Psoas muscle (tissue), 8 donors: ENCODE measurements around the gene DRD4. TPM values are rescaled to one million over a fixed set of nuclear protein-coding genes. Genes with fewer than 3 reads are reported as not detected.

Experiments
- ATAC-seq, 4 donors: fragments of 200-7000 bp; cut with Tn5 transposase; one replicate each; pipeline ENCODE4 v1.9.1; 2020; ENCODE audit warnings: moderate library complexity in 3 of 4, mild to moderate bottlenecking in 2 of 4
- DNase-seq, 2 donors: peaks; one replicate each; pipeline ENCODE4 v3.0.0-alpha.2; 2020
- H3K27ac ChIP-seq: fragments of 200-600 bp; one replicate; pipeline ENCODE4 v1.8.0; 2022
- H3K27me3 ChIP-seq, 3 donors: fragments of 200-600 bp in 1 of 3; one replicate each; pipeline versions ENCODE4 v1.6.1 to v1.8.0; 2013 to 2022; ENCODE audit warnings: low read length in 2 of 3, mild to moderate bottlenecking in 2 of 3, moderate library complexity in 1 of 3; ENCODE audit not compliant: insufficient read depth in 3 of 3
- H3K36me3 ChIP-seq, 2 donors: fragments of 200-600 bp in 1 of 2; one replicate each; pipeline versions ENCODE4 v1.6.1 to v1.8.0; 2013 to 2022; ENCODE audit warnings: low read depth in 1 of 2, mild to moderate bottlenecking in 1 of 2, moderate library complexity in 1 of 2; ENCODE audit not compliant: insufficient read depth in 1 of 2
- H3K4me1 ChIP-seq: fragments of 200-600 bp; one replicate; pipeline ENCODE4 v1.8.0; 2022
- H3K4me3 ChIP-seq: fragments of 200-600 bp; one replicate; pipeline ENCODE4 v1.8.0; 2022; ENCODE audit warnings: mild to moderate bottlenecking
- H3K9me3 ChIP-seq: fragments of 200-600 bp; one replicate; pipeline ENCODE4 v1.8.0; 2022
- CTCF ChIP-seq: fragments of 200-600 bp; IDR thresholded peaks from one replicate; pipeline ENCODE4 v1.8.0; 2022; ENCODE audit warnings: antibody characterized with exemption
- WGBS, 3 donors: extraction: QIAGEN DNeasy Blood & Tissue Kit; methylation state at CpG; one replicate each; pipeline versions ENCODE4 v1.1.6 to v1.1.7; 2013; 5-methylcytosine and 5-hydroxymethylcytosine counted together
- intact Hi-C, 2 donors: fragments of 100-400 bp; cut with DNase I; formaldehyde crosslinking; loops; one replicate each; pipeline versions ENCODE4 v1.11.0 to v1.14.2; 2022
- polyA plus RNA-seq, 3 donors: library from polyadenylated mRNA; stranded (reverse); fragments of 200-250 nt; gene quantifications; one replicate each; pipeline ENCODE4 v1.2.3, GENCODE V29; 2013
- total RNA-seq, 4 donors: library from RNA; stranded (reverse); fragmentation: NEBNext Ultra II Directional in 2 of 4; extraction: Animal tissue kit (Norgen Biotek cat#: 25700) in 2 of 4; gene quantifications; one replicate each; pipeline versions ENCODE4 v1.2.1 to v1.2.4, GENCODE V29; 2021 to 2023
- donor health status: healthy with polysubstance abuse.
- donor health status: DM: no; HTN: no; CAD: no; lungs with moderate emphysema.
- donor health status: Bipolar disorder and iron deficiency.
- donor health status: healthy.
- donor health status: DM: yes; HTN: yes; CAD: no.
- donor health status: DM: no; HTN: no; CAD: no.
- donor health status: DM: no; HTN: no; CAD: no.
- donor health status: DM: yes; HTN: yes; CAD: no.

Gene DRD4
- total and polyA plus RNA-seq, 7 donors: 0.14 to 1.2 (median 0.55) TPM; not detected in 2

- intact Hi-C loops: no loop called here
- Histone ChIP-seq H3K27ac (no peak overlapping the region), H3K27me3 (no peaks in the 10 kb centered on the region), H3K9me3 (no peaks in the 10 kb centered on the region), H3K36me3 (peaks cover 3 to 72% of the 10 kb centered on the region in 2 donors), H3K4me3 (no peak overlapping the region), H3K4me1 (no peaks in the 10 kb centered on the region)
- no peak for ATAC-seq
- 90 to 97% (median 95%) methylated on average over 3 of the region's 3 CpGs for WGBS, 3 donors
- DNase-seq: no peak
- no peak for TF ChIP-seq CTCF
These were observed 41.2 kb downstream of the DRD4 start for GRCh38 chr11:678297-678696.

DNA sequence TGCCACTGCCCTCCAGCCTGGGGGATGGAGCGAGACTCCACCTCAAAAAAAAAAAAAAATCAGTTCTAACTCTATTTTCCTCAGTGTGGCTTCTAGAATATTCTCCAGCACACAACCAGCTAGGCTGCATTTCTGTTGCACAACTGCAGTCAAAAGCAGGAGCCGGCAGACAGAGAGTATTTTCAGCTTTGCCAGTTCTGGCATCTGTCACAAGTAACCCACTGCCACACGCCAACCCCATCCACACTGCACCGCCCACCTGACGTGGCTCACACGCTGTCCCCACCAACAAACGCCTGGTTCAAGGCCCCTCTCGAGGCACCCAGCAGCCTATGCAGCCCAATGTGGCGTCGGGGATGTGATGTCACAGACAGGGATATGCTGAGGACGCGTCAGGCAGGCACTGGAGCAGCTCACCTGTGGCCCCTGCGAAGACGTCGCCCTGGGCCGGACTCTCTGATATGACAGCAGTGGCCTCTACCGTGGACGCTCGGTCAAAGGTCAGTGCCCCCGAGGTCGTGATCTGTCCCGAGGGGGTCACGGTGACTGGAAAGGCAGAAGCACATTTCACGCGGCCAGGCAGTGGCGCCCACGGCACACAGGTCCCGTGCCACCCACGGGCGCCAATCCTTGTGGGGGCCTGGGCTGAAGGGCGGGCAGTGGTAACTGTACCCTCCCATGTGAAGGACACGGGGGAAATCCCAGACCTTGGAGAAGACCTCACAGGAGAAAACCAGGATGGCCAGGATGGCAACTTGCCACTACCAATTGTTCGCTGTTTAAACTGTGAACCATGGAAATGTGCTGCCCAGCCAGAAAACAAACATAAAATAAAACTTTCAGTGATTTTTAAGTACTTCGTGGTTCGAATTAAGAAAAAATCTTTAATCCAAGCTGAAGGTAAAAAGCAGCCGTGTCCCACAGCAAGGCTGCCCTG is 42.5 kb downstream of the DRD4 start:
- no peak for DNase-seq
- peak in 1 of 4 donors; percentile 26 for ATAC-seq
- H3K27ac ChIP-seq: no peak overlapping the region

GRCh38 chr11:680476-680875 is 43.4 kb downstream of the DRD4 start:
- Histone ChIP-seq H3K36me3 (peaks cover under 1 to 75% of the 10 kb centered on the region in 2 donors), H3K4me1 (no peaks in the 10 kb centered on the region), H3K9me3 (no peaks in the 10 kb centered on the region), H3K27ac (no peak overlapping the region), H3K4me3 (no peak overlapping the region), H3K27me3 (no peaks in the 10 kb centered on the region)
- ATAC-seq (peak in 2 of 4 donors; percentile 22 to 40), DNase-seq (no peak)
- TF ChIP-seq CTCF: no peak
- 82 to 83% (median 82%) methylated on average over 19 of the region's 19 CpGs for WGBS, 3 donors
- intact Hi-C loops: loop anchor here in 1 of 2 donors (5.0 kb wide), 1 partner anchor 43 kb away; the partner anchor contains the start of gene DRD4

More for the DNA sequence above, 42.5 kb downstream of the DRD4 start:
- intact Hi-C loops: loop anchor here in 1 of 2 donors (5.0 kb wide), 1 partner anchor 42 kb away; the partner anchor contains the start of gene DRD4
- Histone ChIP-seq H3K4me3 (no peak overlapping the region), H3K36me3 (peaks cover 3 to 72% of the 10 kb centered on the region in 2 donors), H3K4me1 (no peaks in the 10 kb centered on the region), H3K9me3 (no peaks in the 10 kb centered on the region), H3K27me3 (no peaks in the 10 kb centered on the region)
- 87 to 92% (median 90%) methylated on average over 36 of the region's 36 CpGs for WGBS, 3 donors
- no peak for TF ChIP-seq CTCF

DNA sequence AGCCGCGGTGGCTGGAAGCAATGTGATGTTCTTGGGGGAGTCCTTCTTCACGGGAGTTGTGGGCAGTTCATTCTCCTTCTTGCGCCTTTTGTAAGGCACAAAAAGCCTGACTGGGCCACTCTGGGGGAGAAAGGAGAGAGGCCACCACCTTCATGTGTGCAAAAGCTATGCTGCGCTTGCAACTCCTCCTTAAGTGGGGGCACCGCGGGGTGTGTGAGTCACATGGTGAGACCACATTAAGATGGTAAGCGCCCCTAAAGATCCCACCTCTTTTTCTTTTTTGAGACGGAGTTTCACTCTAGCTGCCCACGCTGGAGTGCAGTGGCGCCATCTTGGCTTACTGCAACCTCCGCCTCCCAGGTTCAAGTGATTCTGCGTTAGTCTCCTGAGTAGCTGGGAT is 43.9 kb downstream of the DRD4 start:
- intact Hi-C loops: loop anchor here in 1 of 2 donors (5.0 kb wide), 1 partner anchor 44 kb away; the partner anchor contains the start of gene DRD4
- H3K4me3 ChIP-seq: no peak overlapping the region
- H3K27ac ChIP-seq: no peak overlapping the region
- no peaks in the 10 kb centered on the region for H3K27me3 ChIP-seq
- WGBS, 3 donors: 92 to 98% (median 94%) methylated on average over 13 of the region's 13 CpGs
- peaks cover 0 to 78% of the 10 kb centered on the region in 2 donors for H3K36me3 ChIP-seq
- no peak for DNase-seq
- H3K4me1 ChIP-seq: no peaks in the 10 kb centered on the region
- no peaks in the 10 kb centered on the region for H3K9me3 ChIP-seq
- no peak for ATAC-seq
- no peak for TF ChIP-seq CTCF
